Measurements from ENCODE around the gene NCDN. TPM values are rescaled to one million over a fixed set of nuclear protein-coding genes. Genes with fewer than 3 reads are reported as not detected.

The NCDN gene
- total and polyA plus RNA-seq, 2 of the 8 experiments (the other 6 are each of a cell fraction or from before 2014, with no cell fraction given), result 26.2 to 35.4 TPM

DNA sequence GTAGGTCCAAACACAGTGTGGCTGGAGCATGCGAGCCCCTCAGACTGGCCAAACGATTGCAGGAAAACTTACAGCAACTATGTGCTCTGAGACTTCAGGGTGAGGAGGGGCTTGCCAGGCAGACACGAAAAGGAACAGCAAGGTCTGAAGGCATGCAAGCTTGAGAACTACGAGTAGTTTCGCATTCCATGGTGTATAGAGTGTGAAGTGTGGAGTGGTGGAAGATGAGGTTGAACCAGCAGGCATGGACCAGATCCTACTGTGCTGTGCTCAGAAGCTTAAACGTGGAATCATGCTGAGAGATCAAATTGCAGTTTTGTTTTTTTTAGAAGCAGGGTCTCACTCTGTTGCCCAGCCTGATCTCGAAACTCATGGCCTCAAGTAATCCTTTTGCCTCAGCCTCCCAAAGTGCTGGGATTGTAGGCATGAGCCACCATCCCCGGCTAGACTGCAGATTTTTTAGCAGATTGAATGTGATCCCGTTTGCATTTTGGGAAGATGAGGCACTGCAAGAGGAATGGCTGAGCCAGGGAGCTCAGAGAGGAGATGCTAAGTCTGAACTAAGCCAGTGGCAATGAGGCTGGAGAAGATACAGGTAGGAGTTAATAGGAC, 10.5 kb downstream of the NCDN start (continued):
- TF ChIP-seq, protein P1, sequence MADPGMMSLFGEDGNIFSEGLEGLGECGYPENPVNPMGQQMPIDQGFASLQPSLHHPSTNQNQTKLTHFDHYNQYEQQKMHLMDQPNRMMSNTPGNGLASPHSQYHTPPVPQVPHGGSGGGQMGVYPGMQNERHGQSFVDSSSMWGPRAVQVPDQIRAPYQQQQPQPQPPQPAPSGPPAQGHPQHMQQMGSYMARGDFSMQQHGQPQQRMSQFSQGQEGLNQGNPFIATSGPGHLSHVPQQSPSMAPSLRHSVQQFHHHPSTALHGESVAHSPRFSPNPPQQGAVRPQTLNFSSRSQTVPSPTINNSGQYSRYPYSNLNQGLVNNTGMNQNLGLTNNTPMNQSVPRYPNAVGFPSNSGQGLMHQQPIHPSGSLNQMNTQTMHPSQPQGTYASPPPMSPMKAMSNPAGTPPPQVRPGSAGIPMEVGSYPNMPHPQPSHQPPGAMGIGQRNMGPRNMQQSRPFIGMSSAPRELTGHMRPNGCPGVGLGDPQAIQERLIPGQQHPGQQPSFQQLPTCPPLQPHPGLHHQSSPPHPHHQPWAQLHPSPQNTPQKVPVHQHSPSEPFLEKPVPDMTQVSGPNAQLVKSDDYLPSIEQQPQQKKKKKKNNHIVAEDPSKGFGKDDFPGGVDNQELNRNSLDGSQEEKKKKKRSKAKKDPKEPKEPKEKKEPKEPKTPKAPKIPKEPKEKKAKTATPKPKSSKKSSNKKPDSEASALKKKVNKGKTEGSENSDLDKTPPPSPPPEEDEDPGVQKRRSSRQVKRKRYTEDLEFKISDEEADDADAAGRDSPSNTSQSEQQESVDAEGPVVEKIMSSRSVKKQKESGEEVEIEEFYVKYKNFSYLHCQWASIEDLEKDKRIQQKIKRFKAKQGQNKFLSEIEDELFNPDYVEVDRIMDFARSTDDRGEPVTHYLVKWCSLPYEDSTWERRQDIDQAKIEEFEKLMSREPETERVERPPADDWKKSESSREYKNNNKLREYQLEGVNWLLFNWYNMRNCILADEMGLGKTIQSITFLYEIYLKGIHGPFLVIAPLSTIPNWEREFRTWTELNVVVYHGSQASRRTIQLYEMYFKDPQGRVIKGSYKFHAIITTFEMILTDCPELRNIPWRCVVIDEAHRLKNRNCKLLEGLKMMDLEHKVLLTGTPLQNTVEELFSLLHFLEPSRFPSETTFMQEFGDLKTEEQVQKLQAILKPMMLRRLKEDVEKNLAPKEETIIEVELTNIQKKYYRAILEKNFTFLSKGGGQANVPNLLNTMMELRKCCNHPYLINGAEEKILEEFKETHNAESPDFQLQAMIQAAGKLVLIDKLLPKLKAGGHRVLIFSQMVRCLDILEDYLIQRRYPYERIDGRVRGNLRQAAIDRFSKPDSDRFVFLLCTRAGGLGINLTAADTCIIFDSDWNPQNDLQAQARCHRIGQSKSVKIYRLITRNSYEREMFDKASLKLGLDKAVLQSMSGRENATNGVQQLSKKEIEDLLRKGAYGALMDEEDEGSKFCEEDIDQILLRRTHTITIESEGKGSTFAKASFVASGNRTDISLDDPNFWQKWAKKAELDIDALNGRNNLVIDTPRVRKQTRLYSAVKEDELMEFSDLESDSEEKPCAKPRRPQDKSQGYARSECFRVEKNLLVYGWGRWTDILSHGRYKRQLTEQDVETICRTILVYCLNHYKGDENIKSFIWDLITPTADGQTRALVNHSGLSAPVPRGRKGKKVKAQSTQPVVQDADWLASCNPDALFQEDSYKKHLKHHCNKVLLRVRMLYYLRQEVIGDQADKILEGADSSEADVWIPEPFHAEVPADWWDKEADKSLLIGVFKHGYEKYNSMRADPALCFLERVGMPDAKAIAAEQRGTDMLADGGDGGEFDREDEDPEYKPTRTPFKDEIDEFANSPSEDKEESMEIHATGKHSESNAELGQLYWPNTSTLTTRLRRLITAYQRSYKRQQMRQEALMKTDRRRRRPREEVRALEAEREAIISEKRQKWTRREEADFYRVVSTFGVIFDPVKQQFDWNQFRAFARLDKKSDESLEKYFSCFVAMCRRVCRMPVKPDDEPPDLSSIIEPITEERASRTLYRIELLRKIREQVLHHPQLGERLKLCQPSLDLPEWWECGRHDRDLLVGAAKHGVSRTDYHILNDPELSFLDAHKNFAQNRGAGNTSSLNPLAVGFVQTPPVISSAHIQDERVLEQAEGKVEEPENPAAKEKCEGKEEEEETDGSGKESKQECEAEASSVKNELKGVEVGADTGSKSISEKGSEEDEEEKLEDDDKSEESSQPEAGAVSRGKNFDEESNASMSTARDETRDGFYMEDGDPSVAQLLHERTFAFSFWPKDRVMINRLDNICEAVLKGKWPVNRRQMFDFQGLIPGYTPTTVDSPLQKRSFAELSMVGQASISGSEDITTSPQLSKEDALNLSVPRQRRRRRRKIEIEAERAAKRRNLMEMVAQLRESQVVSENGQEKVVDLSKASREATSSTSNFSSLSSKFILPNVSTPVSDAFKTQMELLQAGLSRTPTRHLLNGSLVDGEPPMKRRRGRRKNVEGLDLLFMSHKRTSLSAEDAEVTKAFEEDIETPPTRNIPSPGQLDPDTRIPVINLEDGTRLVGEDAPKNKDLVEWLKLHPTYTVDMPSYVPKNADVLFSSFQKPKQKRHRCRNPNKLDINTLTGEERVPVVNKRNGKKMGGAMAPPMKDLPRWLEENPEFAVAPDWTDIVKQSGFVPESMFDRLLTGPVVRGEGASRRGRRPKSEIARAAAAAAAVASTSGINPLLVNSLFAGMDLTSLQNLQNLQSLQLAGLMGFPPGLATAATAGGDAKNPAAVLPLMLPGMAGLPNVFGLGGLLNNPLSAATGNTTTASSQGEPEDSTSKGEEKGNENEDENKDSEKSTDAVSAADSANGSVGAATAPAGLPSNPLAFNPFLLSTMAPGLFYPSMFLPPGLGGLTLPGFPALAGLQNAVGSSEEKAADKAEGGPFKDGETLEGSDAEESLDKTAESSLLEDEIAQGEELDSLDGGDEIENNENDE (IDR thresholded peaks at IDR 0.05; ENCODE audit: insufficient replicate concordance, low read length), result no peak
- TF ChIP-seq CTBP2 (IDR thresholded peaks at IDR 0.05; ENCODE audit: borderline replicate concordance, insufficient read depth, insufficient read length, low read length) (no peak), KDM1A (IDR thresholded peaks at IDR 0.05; ENCODE audit: borderline replicate concordance, low read length) (no peak), GTF2F1 (IDR thresholded peaks at IDR 0.05; ENCODE audit: borderline replicate concordance, low read depth, low read length) (no peak), HDAC2 (IDR thresholded peaks at IDR 0.05; ENCODE audit: borderline replicate concordance in 1 of 2, low read depth in 2 of 2, low read length in 2 of 2) (no peak), NRF1 (IDR thresholded peaks at IDR 0.05; ENCODE audit: low read depth, low read length) (no peak), CBX5 (IDR thresholded peaks at IDR 0.05; ENCODE audit: low read depth, low read length) (no peak), CBX8 (IDR thresholded peaks at IDR 0.05; ENCODE audit: borderline replicate concordance, low read depth, low read length) (no peak), SRF (IDR thresholded peaks at IDR 0.05; ENCODE audit: low read depth, low read length) (no peak), ZNF274 (IDR thresholded peaks at IDR 0.05; ENCODE audit: borderline replicate concordance, extremely low read depth, low read length) (no peak)

Data from H1 (cell line).